HepG2 (cell line): ENCODE measurements around the gene CYBC1. TPM values are rescaled to one million over a fixed set of nuclear protein-coding genes. Genes with fewer than 3 reads are reported as not detected.

Experiments used
- ATAD3A ChIP-seq: sonication (generic); formaldehyde crosslinking; IDR thresholded peaks from 2 replicates; pipeline ENCODE4 v1.4.0; 2020; ENCODE audit warnings: missing genetic modification reagents
- GMEB1 ChIP-seq: sonication (generic); formaldehyde crosslinking; IDR thresholded peaks from 2 replicates; pipeline ENCODE4 v1.5.1; 2020; ENCODE audit warnings: missing genetic modification reagents, mild to moderate bottlenecking, borderline replicate concordance
- HIVEP1 ChIP-seq: sonication (generic); formaldehyde crosslinking; IDR thresholded peaks from 2 replicates; pipeline ENCODE4 v1.4.0; 2020; ENCODE audit warnings: mild to moderate bottlenecking, missing genetic modification reagents
- KLF6 ChIP-seq: IDR thresholded peaks from 2 replicates; pipeline ENCODE4 v1.8.0; 2016; ENCODE audit warnings: missing biosample characterization, missing genetic modification reagents
- MAFG ChIP-seq: sonication (generic); formaldehyde crosslinking; IDR thresholded peaks from 2 replicates; pipeline ENCODE4 v1.5.1; 2020; ENCODE audit warnings: mild to moderate bottlenecking, missing genetic modification reagents
- PBX3 ChIP-seq: sonication (generic); formaldehyde crosslinking; IDR thresholded peaks from 2 replicates; pipeline ENCODE4 v1.8.1; 2023; ENCODE audit warnings: missing genetic modification reagents, inconsistent platforms, borderline replicate concordance
- RFXANK ChIP-seq: IDR thresholded peaks from 2 replicates; pipeline ENCODE4 v1.6.1; 2016
- SYNCRIP ChIP-seq: fragments of 200-400 bp; formaldehyde crosslinking; IDR thresholded peaks from 2 replicates; pipeline ENCODE4 v1.6.1; 2018; ENCODE audit warnings: mild to moderate bottlenecking, low read depth, low read length; ENCODE audit not compliant: insufficient read depth
- ZBTB44 ChIP-seq: sonication (generic); formaldehyde crosslinking; IDR thresholded peaks from 2 replicates; pipeline ENCODE4 v1.4.0; 2020; ENCODE audit warnings: missing genetic modification reagents
- ZNF225 ChIP-seq: sonication (generic); formaldehyde crosslinking; IDR thresholded peaks from 2 replicates; pipeline ENCODE4 v1.4.0; 2020; ENCODE audit warnings: mild to moderate bottlenecking, missing genetic modification reagents
- ZNF292 ChIP-seq: sonication (generic); formaldehyde crosslinking; IDR thresholded peaks from 2 replicates; pipeline ENCODE4 v1.8.1; 2022; ENCODE audit warnings: mild to moderate bottlenecking, low read depth, missing genetic modification reagents, borderline replicate concordance
- ZNF451 ChIP-seq: sonication (generic); formaldehyde crosslinking; IDR thresholded peaks from 2 replicates; pipeline ENCODE4 v1.5.0; 2020; ENCODE audit warnings: mild to moderate bottlenecking, missing genetic modification reagents
- ZNF576 ChIP-seq: sonication (generic); formaldehyde crosslinking; IDR thresholded peaks from 2 replicates; pipeline ENCODE4 v1.4.0; 2020; ENCODE audit warnings: mild to moderate bottlenecking, missing genetic modification reagents
- ZNF713 ChIP-seq: sonication (generic); formaldehyde crosslinking; IDR thresholded peaks from 2 replicates; pipeline ENCODE4 v1.4.0; 2020; ENCODE audit warnings: mild to moderate bottlenecking, missing genetic modification reagents
- ZNF878 ChIP-seq: sonication (generic); formaldehyde crosslinking; IDR thresholded peaks from 2 replicates; pipeline ENCODE4 v1.8.1; 2023; ENCODE audit warnings: mild to moderate bottlenecking, missing genetic modification reagents, moderate library complexity
- polyA plus RNA-seq, 8 experiments: library from polyadenylated mRNA; depleted of rRNA in 3 of 8; stranded (reverse) in 7 of 8; unstranded in 1 of 8; fragments of >200 nt; fragmentation: Illumina TruSeq in 4 of 8; extraction: Trizol in 4 of 8; gene quantifications; 2 replicates each; pipeline versions ENCODE4 v1.2.1 to v1.2.3, GENCODE V29; 2011 to 2016; ENCODE audit warnings: low read depth in 4 of 8, missing spikeins in 1 of 8, mixed read lengths in 1 of 8; ENCODE audit not compliant: insufficient read depth in 1 of 8
- total RNA-seq, 5 experiments: library from RNA; depleted of rRNA; stranded (reverse); fragments of >200 nt; fragmentation: Illumina TruSeq; extraction: Trizol; gene quantifications; 2 replicates each; pipeline ENCODE4 v1.2.3, GENCODE V29; 2016; ENCODE audit warnings: low read depth in 1 of 5
- TF ChIP-seq, protein P1 (sequence below): sonication (generic); formaldehyde crosslinking; IDR thresholded peaks from 2 replicates; pipeline ENCODE4 v1.5.1; 2020; ENCODE audit warnings: mild to moderate bottlenecking, missing genetic modification reagents, borderline replicate concordance

CYBC1 gene
- total and polyA plus RNA-seq, 2 of the 13 experiments (the other 11 are each of a cell fraction or from before 2014, with no cell fraction given): 43.4 to 44.1 TPM

DNA sequence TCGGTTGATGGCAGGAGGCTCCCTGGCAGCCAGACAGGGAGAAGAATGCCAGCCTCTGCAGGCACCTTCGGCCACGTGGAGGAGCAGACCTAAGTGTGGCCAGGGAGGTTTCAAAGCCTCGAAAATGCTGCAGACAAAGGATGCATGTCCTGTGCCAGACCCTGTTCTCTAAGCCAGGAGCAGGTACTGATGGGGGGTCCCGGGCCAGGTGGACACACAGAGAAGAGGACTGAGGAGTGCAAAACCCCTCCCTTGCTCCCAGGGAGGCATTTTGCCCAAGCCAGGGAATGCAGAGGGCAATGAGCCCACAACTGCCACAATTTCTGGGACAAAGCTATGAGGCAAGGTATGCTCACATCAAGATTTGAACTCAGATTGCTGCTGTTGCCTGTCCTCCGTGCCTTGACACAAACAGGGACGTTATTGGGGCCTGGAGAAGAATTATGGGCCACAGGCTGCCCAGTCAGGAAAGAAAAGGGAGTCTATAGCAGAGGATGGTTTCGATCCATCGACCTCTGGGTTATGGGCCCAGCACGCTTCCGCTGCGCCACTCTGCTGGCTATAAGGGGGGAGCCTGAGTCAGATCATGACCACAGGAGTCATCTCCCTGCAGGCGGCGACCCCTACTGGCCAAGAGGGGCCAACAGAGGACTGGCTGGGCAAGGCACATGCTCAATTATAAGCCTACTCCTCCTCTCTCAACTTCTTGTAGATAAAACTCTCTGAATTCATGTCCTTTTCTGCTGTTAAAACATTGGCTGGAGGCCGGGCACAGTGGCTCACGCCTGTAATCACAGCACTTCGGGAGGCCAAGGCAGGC, 43.9 kb upstream of the CYBC1 start (continued):
- peak; percentile 35; the same call in 1 of the 2 replicates for TF ChIP-seq ZBTB44 (CRISPR knock-in tag)
- 0 out of 2 replicates have a peak, but pooled peaks have one; percentile 17 for TF ChIP-seq ATAD3A (CRISPR knock-in tag)
- peak; percentile 24; the same call in 1 of the 2 replicates for TF ChIP-seq ZNF292 (CRISPR knock-in tag)
- TF ChIP-seq RFXANK (CRISPR knock-in tag): peak; percentile 46; the same call in 1 of the 2 replicates
- peak; percentile 94; the same call in 1 of the 2 replicates for TF ChIP-seq ZNF451 (CRISPR knock-in tag)
- peak; percentile 70; the same call in 1 of the 2 replicates for TF ChIP-seq GMEB1
- peak; percentile 68; the same call in 1 of the 2 replicates for TF ChIP-seq ZNF225 (CRISPR knock-in tag)
- 0 out of 2 replicates have a peak, but pooled peaks have one; percentile 61 for TF ChIP-seq ZNF713 (CRISPR knock-in tag)
- no peak for TF ChIP-seq SYNCRIP
- peak; percentile 61; the same call in 1 of the 2 replicates for TF ChIP-seq HIVEP1 (CRISPR knock-in tag)
- TF ChIP-seq ZNF878: peak; percentile 73
- TF ChIP-seq KLF6 (CRISPR knock-in tag): 0 out of 2 replicates have a peak, but pooled peaks have one; percentile 38
- TF ChIP-seq MAFG: no peak
- TF ChIP-seq ZNF576 (CRISPR knock-in tag): peak; percentile 92; the same call in 1 of the 2 replicates
- TF ChIP-seq, protein P1, sequence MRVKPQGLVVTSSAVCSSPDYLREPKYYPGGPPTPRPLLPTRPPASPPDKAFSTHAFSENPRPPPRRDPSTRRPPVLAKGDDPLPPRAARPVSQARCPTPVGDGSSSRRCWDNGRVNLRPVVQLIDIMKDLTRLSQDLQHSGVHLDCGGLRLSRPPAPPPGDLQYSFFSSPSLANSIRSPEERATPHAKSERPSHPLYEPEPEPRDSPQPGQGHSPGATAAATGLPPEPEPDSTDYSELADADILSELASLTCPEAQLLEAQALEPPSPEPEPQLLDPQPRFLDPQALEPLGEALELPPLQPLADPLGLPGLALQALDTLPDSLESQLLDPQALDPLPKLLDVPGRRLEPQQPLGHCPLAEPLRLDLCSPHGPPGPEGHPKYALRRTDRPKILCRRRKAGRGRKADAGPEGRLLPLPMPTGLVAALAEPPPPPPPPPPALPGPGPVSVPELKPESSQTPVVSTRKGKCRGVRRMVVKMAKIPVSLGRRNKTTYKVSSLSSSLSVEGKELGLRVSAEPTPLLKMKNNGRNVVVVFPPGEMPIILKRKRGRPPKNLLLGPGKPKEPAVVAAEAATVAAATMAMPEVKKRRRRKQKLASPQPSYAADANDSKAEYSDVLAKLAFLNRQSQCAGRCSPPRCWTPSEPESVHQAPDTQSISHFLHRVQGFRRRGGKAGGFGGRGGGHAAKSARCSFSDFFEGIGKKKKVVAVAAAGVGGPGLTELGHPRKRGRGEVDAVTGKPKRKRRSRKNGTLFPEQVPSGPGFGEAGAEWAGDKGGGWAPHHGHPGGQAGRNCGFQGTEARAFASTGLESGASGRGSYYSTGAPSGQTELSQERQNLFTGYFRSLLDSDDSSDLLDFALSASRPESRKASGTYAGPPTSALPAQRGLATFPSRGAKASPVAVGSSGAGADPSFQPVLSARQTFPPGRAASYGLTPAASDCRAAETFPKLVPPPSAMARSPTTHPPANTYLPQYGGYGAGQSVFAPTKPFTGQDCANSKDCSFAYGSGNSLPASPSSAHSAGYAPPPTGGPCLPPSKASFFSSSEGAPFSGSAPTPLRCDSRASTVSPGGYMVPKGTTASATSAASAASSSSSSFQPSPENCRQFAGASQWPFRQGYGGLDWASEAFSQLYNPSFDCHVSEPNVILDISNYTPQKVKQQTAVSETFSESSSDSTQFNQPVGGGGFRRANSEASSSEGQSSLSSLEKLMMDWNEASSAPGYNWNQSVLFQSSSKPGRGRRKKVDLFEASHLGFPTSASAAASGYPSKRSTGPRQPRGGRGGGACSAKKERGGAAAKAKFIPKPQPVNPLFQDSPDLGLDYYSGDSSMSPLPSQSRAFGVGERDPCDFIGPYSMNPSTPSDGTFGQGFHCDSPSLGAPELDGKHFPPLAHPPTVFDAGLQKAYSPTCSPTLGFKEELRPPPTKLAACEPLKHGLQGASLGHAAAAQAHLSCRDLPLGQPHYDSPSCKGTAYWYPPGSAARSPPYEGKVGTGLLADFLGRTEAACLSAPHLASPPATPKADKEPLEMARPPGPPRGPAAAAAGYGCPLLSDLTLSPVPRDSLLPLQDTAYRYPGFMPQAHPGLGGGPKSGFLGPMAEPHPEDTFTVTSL (CRISPR knock-in tag): no peak
- no peak for TF ChIP-seq PBX3 (CRISPR knock-in tag)
